Parathyroid adenoma (tissue), 2 donors: ENCODE data around the gene COX7A2L.
A peak's percentile ranks its signal among the peaks of the same experiment; 100 is the strongest.

ENCODE experiments used
- H2AFZ ChIP-seq: fragments of 300-600 bp; sonication (generic); one replicate; pipeline ENCODE4 v1.7.0; 2017; ENCODE audit warnings: antibody characterized with exemption, mild to moderate bottlenecking
- H3K27ac ChIP-seq: fragments of 300-600 bp; sonication (generic); one replicate; pipeline ENCODE4 v1.7.0; 2017
- H3K27me3 ChIP-seq: fragments of 300-600 bp; sonication (generic); one replicate; pipeline ENCODE4 v1.7.0; 2017; ENCODE audit warnings: low read length; ENCODE audit not compliant: control insufficient read depth, insufficient read depth
- H3K36me3 ChIP-seq: fragments of 300-600 bp; sonication (generic); one replicate; pipeline ENCODE4 v1.7.0; 2017; ENCODE audit warnings: low read length; ENCODE audit not compliant: control insufficient read depth, insufficient read depth
- H3K4me1 ChIP-seq: fragments of 300-600 bp; sonication (generic); one replicate; pipeline ENCODE4 v1.7.0; 2017; ENCODE audit warnings: control low read depth
- H3K4me2 ChIP-seq: fragments of 300-600 bp; sonication (generic); one replicate; pipeline ENCODE4 v1.7.0; 2017; ENCODE audit warnings: low read length
- H3K4me3 ChIP-seq: fragments of 300-600 bp; sonication (generic); one replicate; pipeline ENCODE4 v1.7.0; 2017; ENCODE audit warnings: low read depth, low read length
- H3K79me2 ChIP-seq: fragments of 300-600 bp; sonication (generic); one replicate; pipeline ENCODE4 v1.7.0; 2017; ENCODE audit warnings: control low read depth
- H3K9ac ChIP-seq: fragments of 300-600 bp; sonication (generic); one replicate; pipeline ENCODE4 v1.7.0; 2017; ENCODE audit warnings: mild to moderate bottlenecking
- H3K9me3 ChIP-seq: fragments of 300-600 bp; sonication (generic); one replicate; pipeline ENCODE4 v1.7.0; 2017; ENCODE audit warnings: low read length; ENCODE audit not compliant: control insufficient read depth
- TF ChIP-seq, protein P1 (sequence below): fragments of 300-600 bp; sonication (generic); IDR thresholded peaks from one replicate; pipeline ENCODE4 v1.7.0; 2017; ENCODE audit warnings: antibody characterized with exemption, mild to moderate bottlenecking
- donor health status: primary hyperparathyroidism.

COX7A2L gene

DNA sequence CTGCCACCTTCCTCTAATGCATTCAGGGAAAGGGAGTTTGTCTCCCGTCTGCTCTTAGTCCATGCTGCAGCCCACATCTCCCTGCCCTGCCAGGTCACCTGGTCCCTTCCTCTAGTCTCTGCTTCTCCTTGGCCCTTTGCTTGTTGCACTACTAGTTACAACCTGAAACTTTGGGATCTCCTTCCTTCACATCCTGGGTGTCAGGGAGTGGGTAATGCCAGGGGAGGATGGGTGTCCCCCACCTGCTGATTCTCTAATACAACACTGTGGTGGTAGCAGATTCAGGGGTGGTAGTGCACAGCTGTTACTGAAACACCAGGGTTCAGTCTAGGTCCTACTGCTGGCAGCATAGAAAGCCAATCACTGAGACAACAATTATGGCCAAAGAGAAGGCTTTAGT is 31.2 kb upstream of the COX7A2L start:
- H3K9me3 ChIP-seq, result no peaks in the 10 kb centered on the region
- no peak overlapping the region for H3K4me3 ChIP-seq
- H3K4me1 ChIP-seq, result no peaks in the 10 kb centered on the region
- TF ChIP-seq, protein P1, sequence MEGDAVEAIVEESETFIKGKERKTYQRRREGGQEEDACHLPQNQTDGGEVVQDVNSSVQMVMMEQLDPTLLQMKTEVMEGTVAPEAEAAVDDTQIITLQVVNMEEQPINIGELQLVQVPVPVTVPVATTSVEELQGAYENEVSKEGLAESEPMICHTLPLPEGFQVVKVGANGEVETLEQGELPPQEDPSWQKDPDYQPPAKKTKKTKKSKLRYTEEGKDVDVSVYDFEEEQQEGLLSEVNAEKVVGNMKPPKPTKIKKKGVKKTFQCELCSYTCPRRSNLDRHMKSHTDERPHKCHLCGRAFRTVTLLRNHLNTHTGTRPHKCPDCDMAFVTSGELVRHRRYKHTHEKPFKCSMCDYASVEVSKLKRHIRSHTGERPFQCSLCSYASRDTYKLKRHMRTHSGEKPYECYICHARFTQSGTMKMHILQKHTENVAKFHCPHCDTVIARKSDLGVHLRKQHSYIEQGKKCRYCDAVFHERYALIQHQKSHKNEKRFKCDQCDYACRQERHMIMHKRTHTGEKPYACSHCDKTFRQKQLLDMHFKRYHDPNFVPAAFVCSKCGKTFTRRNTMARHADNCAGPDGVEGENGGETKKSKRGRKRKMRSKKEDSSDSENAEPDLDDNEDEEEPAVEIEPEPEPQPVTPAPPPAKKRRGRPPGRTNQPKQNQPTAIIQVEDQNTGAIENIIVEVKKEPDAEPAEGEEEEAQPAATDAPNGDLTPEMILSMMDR, result no peak
- H3K4me2 ChIP-seq, result no peak overlapping the region
- H2AFZ ChIP-seq, result no peak overlapping the region
- no peak overlapping the region for H3K27ac ChIP-seq
- no peaks in the 10 kb centered on the region for H3K79me2 ChIP-seq
- no peaks in the 10 kb centered on the region for H3K27me3 ChIP-seq
- no peaks in the 10 kb centered on the region for H3K36me3 ChIP-seq
- H3K9ac ChIP-seq, result no peak overlapping the region

- H3K9me3 ChIP-seq, result no peaks in the 10 kb centered on the region
Measured at GRCh38 chr2:42390401-42390969, 29.5 kb upstream of the COX7A2L start.

DNA sequence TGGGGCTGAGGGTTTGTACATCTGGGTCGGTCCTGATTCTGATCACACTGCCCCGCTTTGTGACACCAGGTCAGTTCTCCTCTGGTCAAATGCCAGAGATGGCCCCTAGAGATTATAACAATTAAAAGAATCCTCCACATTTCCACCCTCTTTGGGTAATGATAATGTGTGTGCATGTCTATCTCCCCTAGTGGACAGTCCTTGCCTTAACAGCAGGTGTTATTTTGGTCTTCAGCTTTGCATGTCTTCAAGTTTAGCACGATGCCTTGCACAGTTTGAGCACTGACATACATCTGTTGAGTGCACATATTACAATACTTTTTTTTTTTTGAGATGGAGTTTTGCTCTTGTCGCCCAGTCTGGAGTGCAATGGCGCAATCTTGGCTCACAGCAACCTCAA is 25.7 kb upstream of the COX7A2L start:
- H3K4me1 ChIP-seq, result no peaks in the 10 kb centered on the region
- TF ChIP-seq, protein P1, result no peak
- no peak overlapping the region for H3K27ac ChIP-seq
- no peaks in the 10 kb centered on the region for H3K79me2 ChIP-seq
- no peaks in the 10 kb centered on the region for H3K27me3 ChIP-seq
- H3K4me3 ChIP-seq, result no peak overlapping the region
- no peak overlapping the region for H3K4me2 ChIP-seq
- H3K9ac ChIP-seq, result no peak overlapping the region
- no peak overlapping the region for H2AFZ ChIP-seq
- H3K9me3 ChIP-seq, result no peaks in the 10 kb centered on the region
- H3K36me3 ChIP-seq, result no peaks in the 10 kb centered on the region

More at GRCh38 chr2:42390401-42390969, 29.5 kb upstream of the COX7A2L start:
- TF ChIP-seq, protein P1, result no peak
- no peak overlapping the region for H3K9ac ChIP-seq
- no peaks in the 10 kb centered on the region for H3K4me1 ChIP-seq
- no peak overlapping the region for H3K4me2 ChIP-seq
- H2AFZ ChIP-seq, result no peak overlapping the region
- no peak overlapping the region for H3K4me3 ChIP-seq
- no peaks in the 10 kb centered on the region for H3K27me3 ChIP-seq
- no peak overlapping the region for H3K27ac ChIP-seq
- H3K36me3 ChIP-seq, result no peaks in the 10 kb centered on the region
- no peaks in the 10 kb centered on the region for H3K79me2 ChIP-seq

- H3K4me1 ChIP-seq, result no peaks in the 10 kb centered on the region
Measured at GRCh38 chr2:42385225-42385624, 24.2 kb upstream of the COX7A2L start.

More at GRCh38 chr2:42385225-42385624, 24.2 kb upstream of the COX7A2L start:
- Histone ChIP-seq H3K9me3 (no peaks in the 10 kb centered on the region), H3K36me3 (no peaks in the 10 kb centered on the region), H3K9ac (no peak overlapping the region), H3K4me2 (no peak overlapping the region), H3K27me3 (no peaks in the 10 kb centered on the region), H3K79me2 (no peaks in the 10 kb centered on the region), H3K27ac (no peak overlapping the region), H2AFZ (peak overlapping the region; percentile 10), H3K4me3 (no peak overlapping the region)
- TF ChIP-seq, protein P1, result peak; percentile 19
